NT2/D1 (cell line): ENCODE measurements around the gene KAT7.
"Not testable (repeated sequence)": the region's sequence is repeated elsewhere in the genome, so short reads cannot be mapped to it uniquely, and the experiment has no call there.

Experiments
- DNase-seq: peaks from one replicate; pipeline ENCODE4 v3.0.0-alpha.2; 2011; ENCODE audit warnings: low read depth, low spot score
- H3K27me3 ChIP-seq: 2 replicates; pipeline ENCODE4 v1.6.0; 2011; ENCODE audit warnings: mild to moderate bottlenecking; ENCODE audit not compliant: insufficient read length, insufficient read depth
- H3K36me3 ChIP-seq: 2 replicates; pipeline ENCODE4 v1.6.1; 2011; ENCODE audit warnings: mild to moderate bottlenecking, low read length, mixed read lengths; ENCODE audit not compliant: insufficient read depth, insufficient read length
- H3K4me1 ChIP-seq: 2 replicates; pipeline ENCODE4 v1.5.1; 2011; ENCODE audit not compliant: insufficient read depth, insufficient read length
- H3K4me3 ChIP-seq: 2 replicates; pipeline ENCODE4 v1.5.1; 2011; ENCODE audit warnings: low read depth; ENCODE audit not compliant: insufficient read length
- H3K9ac ChIP-seq: 2 replicates; pipeline ENCODE4 v1.6.0; 2011; ENCODE audit warnings: low read depth; ENCODE audit not compliant: insufficient read length
- H3K9me3 ChIP-seq: 2 replicates; pipeline ENCODE4 v1.5.1; 2011; ENCODE audit warnings: mild to moderate bottlenecking, low read length; ENCODE audit not compliant: insufficient read depth
- SUZ12 ChIP-seq: IDR thresholded peaks from 2 replicates; pipeline ENCODE4 v1.6.1; 2011; ENCODE audit not compliant: insufficient read length, insufficient read depth; ENCODE audit errors: extremely low read depth
- YY1 ChIP-seq: IDR thresholded peaks from 2 replicates; pipeline ENCODE4 v1.6.1; 2011; ENCODE audit not compliant: insufficient read length, insufficient read depth
- ZNF274 ChIP-seq: IDR thresholded peaks from 2 replicates; pipeline ENCODE4 v1.6.1; 2011; ENCODE audit warnings: mild to moderate bottlenecking, low read depth, low read length

The KAT7 gene

DNA sequence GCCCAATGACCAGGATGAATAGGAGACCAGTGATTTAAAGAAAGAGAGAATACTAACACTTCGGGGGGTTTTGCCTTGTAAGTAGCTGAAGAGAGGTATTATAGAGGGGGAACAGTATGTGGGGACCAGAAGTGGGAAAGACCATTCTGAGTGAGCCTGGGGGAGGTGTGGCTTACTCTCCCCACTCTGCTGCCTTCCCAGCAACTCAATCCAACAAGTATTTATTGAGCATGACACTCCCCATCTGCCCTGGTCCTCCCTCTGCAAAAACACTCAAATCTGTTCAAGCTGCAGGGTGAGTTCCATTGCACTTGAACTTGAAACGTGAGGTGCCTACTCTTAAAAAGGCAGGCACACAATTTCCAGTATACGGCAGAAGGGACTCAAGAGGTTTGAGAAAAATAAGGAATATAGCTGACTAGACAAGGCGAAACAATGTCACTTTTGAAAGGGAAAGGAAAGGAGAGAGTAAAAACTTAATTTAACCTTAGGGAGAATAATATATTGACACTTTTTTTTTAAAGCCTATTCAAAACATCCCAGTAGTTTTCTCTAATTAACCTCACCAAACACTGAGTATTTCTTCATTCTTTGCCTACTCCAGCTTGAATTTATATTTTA, 32.7 kb upstream of the KAT7 start:
- peaks cover 11% of the 10 kb centered on the region for H3K36me3 ChIP-seq
- H3K9ac ChIP-seq, result no peak overlapping the region
- TF ChIP-seq YY1 (no peak), SUZ12 (no peak), ZNF274 (no peak)

DNA sequence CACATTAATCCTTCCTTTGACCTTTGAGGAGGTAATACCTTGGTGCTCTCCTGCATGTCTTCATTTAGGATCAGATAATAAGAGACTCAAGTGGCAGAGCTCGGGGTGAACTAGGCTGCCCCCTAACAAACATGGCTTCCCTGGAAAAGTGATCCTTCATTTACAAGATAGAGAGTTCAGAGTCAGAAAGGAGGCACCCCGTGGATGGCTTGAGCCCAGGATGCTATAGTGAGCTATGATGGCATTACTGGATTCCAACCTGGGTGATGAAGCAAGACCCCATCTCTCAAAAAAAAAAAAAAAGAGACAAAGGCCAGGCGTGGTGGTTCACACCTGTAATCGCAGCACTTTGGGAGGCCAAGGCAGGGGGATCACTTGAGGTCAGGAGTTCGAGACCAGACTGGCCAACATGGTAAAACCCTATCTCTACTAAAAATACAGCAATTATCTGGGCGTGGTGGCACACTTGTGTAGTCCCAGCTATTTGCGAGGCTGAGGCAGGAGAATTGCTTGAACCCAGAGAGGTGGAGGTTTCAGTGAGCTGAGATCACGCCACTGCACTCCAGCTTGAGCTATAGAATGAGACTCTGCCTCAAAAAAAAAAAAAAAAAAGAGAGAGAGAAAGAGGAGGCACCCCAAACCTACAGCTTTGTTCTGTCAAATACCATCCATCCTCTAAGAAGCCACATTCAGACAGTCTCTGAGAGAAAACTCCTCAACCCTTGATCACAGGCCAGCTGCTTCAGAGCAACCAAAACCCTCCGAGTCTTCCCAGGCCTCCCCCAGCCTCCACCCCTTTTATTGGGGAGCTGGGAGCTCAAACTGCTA, 31.9 kb upstream of the KAT7 start:
- Histone ChIP-seq H3K4me1 (peaks cover 15% of the 10 kb centered on the region), H3K4me3 (no peak overlapping the region), H3K36me3 (peaks cover 11% of the 10 kb centered on the region), H3K9me3 (no peaks in the 10 kb centered on the region), H3K9ac (no peak overlapping the region), H3K27me3 (no peaks in the 10 kb centered on the region)
- TF ChIP-seq YY1 (no peak), ZNF274 (no peak), SUZ12 (no peak)
- no peak for DNase-seq

More for the DNA sequence above, 32.7 kb upstream of the KAT7 start:
- H3K9me3 ChIP-seq, result no peaks in the 10 kb centered on the region
- peaks cover 15% of the 10 kb centered on the region for H3K4me1 ChIP-seq
- H3K27me3 ChIP-seq, result no peaks in the 10 kb centered on the region
- no peak overlapping the region for H3K4me3 ChIP-seq
- no peak for DNase-seq

DNA sequence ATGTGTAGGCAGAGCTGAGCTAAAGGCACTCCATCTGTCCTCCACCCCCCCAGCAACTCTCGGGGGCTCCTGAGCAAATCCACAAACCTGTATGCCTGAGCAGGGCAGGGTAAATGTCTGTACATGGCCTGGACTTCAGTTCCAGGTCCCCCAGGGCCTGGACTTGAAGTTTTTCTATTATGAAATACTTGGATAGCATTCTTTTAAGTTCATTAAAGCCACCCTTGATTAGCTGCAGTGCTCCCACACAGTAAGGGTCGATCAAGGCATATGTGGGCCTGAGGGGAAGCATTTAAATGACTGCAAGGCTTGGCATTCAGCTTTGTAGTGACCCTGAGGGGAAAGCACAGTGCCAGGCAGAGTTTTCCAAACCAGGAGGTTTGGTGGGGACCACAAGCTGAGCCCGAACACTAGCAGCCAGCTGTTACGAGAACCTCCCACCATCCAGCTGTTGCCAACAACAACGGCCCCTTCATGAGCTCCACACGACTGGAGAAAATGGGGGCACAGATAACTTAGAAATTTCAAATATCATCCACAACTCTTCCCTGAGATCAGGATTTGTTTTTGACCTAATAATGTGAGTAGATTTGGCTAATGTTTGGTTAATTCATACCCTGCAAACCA, 31.2 kb upstream of the KAT7 start:
- H3K4me1 ChIP-seq, result peaks cover 15% of the 10 kb centered on the region
- no peak for DNase-seq

DNA sequence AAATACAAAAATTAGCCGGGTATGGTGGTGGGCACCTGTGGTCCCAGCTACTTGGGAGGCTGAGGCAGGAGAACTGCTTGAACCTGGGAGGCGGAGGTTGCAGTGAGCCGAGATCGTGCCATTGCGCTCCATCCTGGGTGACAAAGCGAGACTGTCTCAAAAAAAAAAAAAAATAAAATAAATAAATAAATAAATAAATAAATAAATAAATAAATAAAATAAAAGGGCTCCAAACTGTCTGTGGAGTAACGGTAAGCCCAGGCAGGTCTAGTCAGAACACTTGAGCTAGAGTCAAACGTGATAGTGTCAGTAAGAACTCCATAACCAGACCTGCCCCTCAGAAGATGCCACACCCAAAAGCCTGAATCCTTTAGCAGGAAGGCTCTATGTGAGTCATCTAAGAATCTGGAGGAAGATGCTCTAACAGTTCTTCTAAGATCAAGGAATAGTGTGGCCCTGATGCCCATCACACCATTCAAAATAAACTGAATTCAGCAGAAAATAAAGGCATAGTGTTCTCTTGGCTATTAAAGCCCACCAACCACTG, 29.9 kb upstream of the KAT7 start:
- H3K9ac ChIP-seq, result not testable (repeated sequence)

More for the DNA sequence above, 31.2 kb upstream of the KAT7 start:
- Histone ChIP-seq H3K4me3 (no peak overlapping the region), H3K9me3 (no peaks in the 10 kb centered on the region), H3K9ac (no peak overlapping the region), H3K36me3 (peaks cover 11% of the 10 kb centered on the region), H3K27me3 (no peaks in the 10 kb centered on the region)
- TF ChIP-seq YY1 (no peak), SUZ12 (no peak), ZNF274 (no peak)

DNA sequence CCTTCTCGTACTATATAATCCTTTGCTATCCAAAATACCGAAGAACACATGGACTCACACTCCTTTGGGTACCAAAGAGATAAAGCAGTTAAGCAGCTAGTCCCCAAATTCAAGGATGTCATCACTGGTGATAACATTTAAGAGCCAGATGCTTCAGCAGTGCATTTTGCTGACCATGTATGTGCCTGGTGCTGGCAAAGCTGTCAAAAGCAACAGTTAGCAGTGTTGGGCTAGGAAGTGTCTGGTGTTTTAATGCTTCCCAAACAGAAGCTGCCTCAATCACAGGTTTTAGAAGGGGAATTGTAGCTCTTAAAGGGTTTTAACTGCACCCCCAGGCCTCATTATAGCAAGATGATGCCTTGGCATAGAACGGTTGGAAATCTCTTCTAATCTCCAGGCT, 29.3 kb upstream of the KAT7 start:
- no peaks in the 10 kb centered on the region for H3K9me3 ChIP-seq
- H3K9ac ChIP-seq, result no peak overlapping the region
- no peaks in the 10 kb centered on the region for H3K27me3 ChIP-seq
- DNase-seq, result no peak
- no peak for TF ChIP-seq ZNF274
- no peak for TF ChIP-seq SUZ12
- no peak for TF ChIP-seq YY1
- peaks cover 19% of the 10 kb centered on the region for H3K4me1 ChIP-seq
- H3K4me3 ChIP-seq, result no peak overlapping the region
- H3K36me3 ChIP-seq, result peaks cover 11% of the 10 kb centered on the region

More for the DNA sequence above, 29.9 kb upstream of the KAT7 start:
- not testable (repeated sequence) for H3K4me3 ChIP-seq, DNase-seq, H3K27me3 ChIP-seq, H3K9me3 ChIP-seq
- Histone ChIP-seq H3K36me3 (peaks cover 11% of the 10 kb centered on the region), H3K4me1 (peaks cover 19% of the 10 kb centered on the region)

DNA sequence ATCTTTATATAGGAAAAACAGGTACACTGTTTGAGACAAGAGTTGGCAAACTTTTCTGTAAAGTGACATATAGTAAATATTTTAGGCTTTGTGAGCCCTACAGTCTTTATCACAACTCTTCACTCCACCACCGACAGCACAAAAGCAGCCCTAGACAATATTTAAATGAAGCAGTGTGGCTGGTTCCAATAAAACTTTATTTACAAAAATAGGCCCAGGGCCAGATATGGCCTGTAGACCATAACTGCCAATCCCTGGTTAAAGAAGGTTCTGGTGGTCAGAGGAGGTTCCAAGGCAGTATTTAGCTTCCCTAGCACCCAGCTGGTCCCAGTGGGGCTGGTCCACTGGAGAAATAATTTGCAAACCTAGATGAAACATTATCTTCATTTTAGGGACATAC, 28.2 kb upstream of the KAT7 start:
- H3K9ac ChIP-seq, result no peak overlapping the region

DNA sequence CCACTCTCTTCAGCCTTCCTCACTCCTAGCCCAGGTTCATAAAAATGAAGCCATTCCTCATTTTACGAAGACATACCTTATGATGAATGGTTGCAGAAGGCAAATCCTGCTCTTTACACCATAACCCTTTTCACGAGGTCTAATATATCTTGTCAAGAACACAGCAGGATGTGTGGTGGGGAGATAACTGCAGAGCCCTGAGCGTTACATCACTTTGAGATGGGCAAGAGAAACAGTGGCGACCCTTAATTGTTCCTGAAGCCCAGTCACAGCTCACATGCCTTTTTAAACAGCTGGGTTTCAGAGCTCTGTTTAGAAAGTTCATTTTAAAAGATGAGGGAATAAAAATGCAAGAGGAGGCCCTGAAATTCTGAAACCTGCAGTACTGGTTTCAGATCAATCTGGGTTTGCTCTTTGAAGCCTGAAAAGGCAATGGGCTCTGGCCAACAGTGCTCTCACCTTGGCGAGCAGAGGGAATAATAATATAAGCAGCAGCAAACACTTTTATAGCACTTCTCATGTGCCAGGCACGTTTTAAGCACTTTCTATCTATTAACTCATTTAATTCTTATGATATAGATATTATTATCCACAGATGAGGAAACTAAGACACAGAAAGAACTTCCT, 27.4 kb upstream of the KAT7 start:
- TF ChIP-seq SUZ12 (no peak), ZNF274 (no peak), YY1 (no peak)
- Histone ChIP-seq H3K27me3 (no peaks in the 10 kb centered on the region), H3K9ac (no peak overlapping the region), H3K36me3 (peaks cover 11% of the 10 kb centered on the region), H3K9me3 (no peaks in the 10 kb centered on the region), H3K4me1 (peaks cover 14% of the 10 kb centered on the region), H3K4me3 (no peak overlapping the region)
- DNase-seq, result no peak

More for the DNA sequence above, 28.2 kb upstream of the KAT7 start:
- Histone ChIP-seq H3K27me3 (no peaks in the 10 kb centered on the region), H3K36me3 (peaks cover 11% of the 10 kb centered on the region), H3K9me3 (no peaks in the 10 kb centered on the region), H3K4me3 (no peak overlapping the region), H3K4me1 (peaks cover 18% of the 10 kb centered on the region)
- no peak for DNase-seq
- no peak for TF ChIP-seq YY1
- TF ChIP-seq ZNF274, result no peak
- TF ChIP-seq SUZ12, result no peak
